SHP77 treated with DMSO at 0.1 percent for 48 hours (cell line): ENCODE data around the gene TSPAN1.

Source experiments
- DNase-seq: peaks from one replicate; lab custom pipeline; 2025; lab: John Stamatoyannopoulos, UW

Gene TSPAN1

GRCh38 chr1:46174448-46175231 lies at the start of gene TSPAN1:
TSPAN1 (plus strand) TSS chr1:46175087; CDS start chr1:46181108, 6,021 bp downstream.
- no peak for DNase-seq

- DNase-seq, result no peak
Observed at GRCh38 chr1:46128344-46128743, 46.5 kb upstream of the TSPAN1 start.

DNA sequence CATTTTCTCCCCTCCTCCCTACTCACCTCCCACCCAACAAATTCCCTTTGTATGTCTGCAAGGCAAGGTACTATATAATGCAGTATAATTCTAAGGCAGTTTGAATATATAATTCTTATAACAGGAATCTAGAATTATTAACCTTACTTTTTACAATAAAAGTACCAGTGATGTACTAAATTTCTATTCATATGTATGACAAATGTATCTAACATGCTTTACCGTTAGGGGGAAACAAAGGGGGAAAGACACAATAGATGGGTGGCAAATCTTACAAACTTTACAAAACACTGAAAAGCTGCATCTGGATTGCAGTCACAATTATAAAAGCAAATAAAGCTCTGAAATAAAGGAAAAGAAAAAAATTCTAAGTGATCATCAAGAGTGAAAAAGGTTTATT lies 44.8 kb upstream of the TSPAN1 start:
- DNase-seq, result no peak

DNA sequence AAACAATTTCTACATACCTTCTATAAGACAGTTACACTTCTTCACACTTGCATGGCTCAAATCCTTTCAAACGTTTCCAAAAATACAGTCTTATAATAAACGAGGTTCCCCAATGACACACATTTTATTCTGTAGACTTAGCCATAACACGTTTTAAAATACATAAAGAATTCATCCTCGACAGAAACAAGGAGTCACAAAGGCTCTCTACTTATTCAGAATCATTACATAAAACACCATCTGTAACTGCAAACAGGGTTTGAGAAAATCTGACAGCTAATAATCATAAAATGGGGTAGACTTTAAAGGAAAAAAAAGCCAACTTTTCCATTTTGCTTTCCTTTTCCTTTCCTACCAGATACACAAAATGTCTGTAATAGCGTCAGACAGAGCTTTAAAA lies 44.3 kb upstream of the TSPAN1 start:
- no peak for DNase-seq

DNA sequence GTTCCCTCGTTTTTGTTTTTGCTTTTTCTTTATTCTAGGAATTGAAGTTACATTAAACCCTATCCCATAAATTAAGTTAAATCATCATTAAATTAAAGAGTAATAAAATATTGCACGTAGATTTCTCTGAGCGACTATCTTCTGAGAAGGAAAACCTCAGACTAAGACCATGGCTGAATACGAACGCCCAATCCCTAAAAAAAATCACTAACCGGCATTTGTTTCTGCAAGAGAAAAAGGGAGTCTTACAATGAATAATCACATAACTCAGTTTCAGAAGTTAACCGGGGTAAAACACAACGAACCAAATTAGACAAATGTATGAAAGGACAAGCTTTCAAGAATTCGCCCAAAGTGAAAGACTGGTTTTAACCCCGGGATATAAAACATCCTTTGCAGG lies 43.8 kb upstream of the TSPAN1 start:
- DNase-seq, result no peak

DNA sequence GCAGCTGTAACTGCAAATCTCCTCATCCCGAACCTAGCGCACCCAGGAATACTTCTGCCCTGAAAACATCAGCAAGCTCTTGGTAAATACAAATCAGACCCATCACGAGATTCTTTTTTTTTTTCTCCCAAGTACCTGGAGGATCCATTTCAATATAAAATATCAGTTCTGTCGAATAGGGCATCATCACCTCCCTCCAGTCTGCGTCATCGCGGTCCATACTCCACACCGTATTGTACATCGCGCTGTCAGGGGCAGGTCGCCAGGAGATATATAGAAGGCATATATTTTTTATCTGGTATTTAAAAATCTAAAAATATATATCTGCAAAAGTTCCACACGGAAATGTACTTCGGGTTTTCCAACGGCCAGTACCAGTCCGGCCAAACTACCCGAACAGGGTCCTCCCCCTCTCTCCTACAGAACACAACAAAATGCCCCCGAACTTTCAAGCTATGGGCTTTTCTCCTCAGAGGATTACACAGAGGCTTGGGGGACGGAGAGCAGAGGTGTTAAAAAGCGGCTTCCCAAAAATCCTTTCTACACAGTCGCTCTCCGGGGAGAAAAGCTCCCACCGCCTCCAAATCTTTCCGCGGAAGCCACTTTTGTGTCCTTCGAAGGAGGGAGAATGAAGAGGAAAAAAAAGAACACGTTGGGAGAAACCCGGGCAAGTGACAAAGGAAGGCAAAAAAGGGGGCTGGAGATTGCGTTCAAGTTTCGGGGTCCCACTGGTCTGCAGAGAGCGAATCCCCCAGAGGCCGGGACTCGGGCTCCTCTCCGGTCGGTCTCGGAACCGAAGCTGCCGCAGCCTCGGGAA lies 43.0 kb upstream of the TSPAN1 start:
- DNase-seq, result peak; percentile 78

DNA sequence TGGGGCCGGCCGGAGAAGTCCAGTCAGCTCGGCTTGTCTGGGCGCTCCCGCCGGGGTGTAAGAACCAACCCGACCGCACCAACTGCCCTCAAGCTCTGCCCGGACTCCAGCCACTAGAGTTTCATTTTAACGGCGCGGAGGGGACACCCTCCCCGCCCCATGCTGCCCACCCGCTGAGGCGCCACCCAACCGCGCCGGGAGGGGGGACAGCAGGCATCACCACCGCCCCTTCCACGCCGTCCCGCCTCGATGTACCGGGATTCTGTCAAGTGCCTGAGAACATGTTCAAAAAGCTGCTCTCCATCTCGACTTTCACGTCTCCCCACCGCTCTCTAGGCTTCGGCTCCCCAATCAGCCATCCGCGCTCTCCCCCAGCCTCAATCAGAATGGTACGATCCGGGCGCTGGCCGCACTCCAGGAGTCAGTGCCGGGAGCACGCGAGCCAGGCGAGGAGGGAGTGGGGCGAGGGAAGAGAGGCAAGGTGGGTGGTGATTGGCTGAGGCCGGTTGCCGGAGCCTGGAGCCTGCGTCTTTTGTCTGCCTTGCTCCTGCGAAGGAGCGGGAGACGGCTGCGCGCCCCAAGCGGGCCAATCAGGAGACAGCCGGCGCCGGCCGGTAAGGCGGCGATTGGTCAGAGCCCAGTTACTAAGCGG lies 42.2 kb upstream of the TSPAN1 start, which contains the start of gene PIK3R3:
Gene PIK3R3 (minus strand): TSS at position 101 of the 652 bp plus-strand sequence. CDS start 677 bp downstream, outside the sequence.
- DNase-seq, result peak; percentile 99

- no peak for DNase-seq
Observed at GRCh38 chr1:46133181-46133658, 41.7 kb upstream of the TSPAN1 start.

GRCh38 chr1:46133781-46134350 lies 41.0 kb upstream of the TSPAN1 start:
- DNase-seq, result no peak

DNA sequence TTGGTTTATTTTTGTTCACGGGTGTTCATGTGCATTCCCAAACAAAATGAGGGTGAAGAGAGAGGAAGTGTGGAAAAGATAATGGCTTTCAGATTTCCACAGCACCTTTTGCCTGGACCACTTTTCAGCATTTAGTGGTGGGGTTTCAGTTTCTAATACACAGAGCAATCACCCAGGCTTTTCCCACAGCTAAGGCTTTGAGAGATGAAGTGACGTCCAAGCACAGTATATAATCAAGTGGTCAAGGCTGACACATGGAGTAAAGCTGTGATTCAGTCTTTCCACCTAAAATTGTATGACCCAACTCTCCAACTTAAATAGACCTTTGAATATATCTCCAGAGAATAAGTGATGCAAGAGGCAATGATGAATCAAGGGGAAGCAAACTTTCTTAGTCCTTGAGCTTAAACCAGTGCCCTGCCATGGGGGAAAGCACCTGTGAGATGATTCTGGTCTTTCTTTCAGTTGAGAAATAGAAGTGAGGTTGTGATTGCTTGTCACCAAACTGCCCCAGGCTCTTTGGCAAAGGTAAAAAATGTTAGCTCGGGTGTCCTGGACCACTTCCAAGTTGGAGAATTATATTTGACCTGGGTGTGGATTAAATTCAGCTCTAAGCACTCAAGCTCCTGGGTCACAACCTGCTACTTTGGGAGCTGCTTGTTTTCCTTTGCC lies 40.1 kb upstream of the TSPAN1 start:
- DNase-seq, result peak; percentile 37

- DNase-seq, result no peak
Observed at GRCh38 chr1:46136711-46137110, 38.2 kb upstream of the TSPAN1 start.

GRCh38 chr1:46137916-46138315 lies 37.0 kb upstream of the TSPAN1 start:
- no peak for DNase-seq

DNA sequence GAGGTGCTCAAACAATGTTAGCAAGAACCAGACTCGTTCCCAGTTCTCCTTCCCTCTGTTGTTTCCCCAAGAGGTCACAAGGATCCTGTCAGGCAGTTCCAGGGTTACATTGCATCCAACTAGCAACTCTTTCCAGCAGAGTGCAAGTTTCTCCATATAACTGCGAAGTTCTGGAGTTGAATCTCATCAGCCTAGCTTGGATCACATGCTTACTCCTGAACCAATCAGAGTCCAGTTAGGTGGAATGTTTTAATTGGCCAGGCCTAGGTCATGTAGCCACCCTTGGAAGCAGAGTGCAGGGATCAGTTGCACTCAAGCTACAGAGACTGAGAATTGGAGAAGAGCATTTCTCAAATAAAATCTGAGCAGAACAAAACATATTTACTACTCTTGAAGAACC lies 26.6 kb upstream of the TSPAN1 start:
- no peak for DNase-seq

- DNase-seq, result no peak
Observed at GRCh38 chr1:46150085-46150484, 24.8 kb upstream of the TSPAN1 start.

GRCh38 chr1:46152016-46152415 lies 22.9 kb upstream of the TSPAN1 start:
- DNase-seq, result no peak

GRCh38 chr1:46153228-46153627 lies 21.7 kb upstream of the TSPAN1 start:
- no peak for DNase-seq

GRCh38 chr1:46153732-46154131 lies 21.2 kb upstream of the TSPAN1 start:
- no peak for DNase-seq

DNA sequence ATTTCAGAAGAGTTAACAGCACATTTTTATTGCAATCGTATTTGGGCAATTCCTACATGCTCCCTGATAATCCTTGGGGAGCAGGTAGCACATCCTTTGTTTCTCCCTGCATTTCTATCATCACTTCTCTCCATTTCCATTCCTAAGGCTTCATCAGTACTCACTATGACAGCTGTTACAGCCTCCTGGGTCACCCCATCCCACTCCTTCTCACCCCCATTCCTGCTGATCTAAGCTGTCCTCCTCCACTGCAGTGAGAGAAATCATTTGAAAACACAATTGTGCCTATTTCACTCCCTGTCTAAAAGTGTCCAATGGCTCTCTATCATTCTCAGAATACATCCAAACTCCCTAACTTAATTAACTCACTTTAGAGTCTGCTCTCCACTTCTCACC lies 17.0 kb upstream of the TSPAN1 start:
- no peak for DNase-seq

- no peak for DNase-seq
Observed at GRCh38 chr1:46158312-46159281, 16.3 kb upstream of the TSPAN1 start.

DNA sequence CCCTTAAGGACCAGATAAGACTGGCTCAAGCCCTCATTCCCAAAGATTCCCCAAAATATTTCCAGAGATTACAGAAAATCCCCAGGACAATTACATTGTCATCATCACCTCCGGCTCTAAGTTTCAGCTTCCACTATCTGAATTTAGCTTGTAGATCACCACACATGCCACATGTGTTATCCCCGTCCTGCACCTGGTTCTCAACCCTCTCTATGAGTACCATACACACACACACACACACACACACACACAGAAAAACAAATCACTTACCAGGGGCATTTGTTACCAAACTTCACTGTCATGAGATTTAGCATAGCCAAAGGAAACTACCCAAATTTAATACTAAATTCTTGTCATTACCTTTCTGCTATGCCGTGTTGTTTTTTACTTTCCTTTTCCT lies 15.4 kb upstream of the TSPAN1 start:
- no peak for DNase-seq
